RPMI8226 (cell line): ENCODE measurements around the gene CCDC190.
A peak's percentile ranks its signal among the peaks of the same experiment; 100 is the strongest.
"Not testable (repeated sequence)": the region's sequence is repeated elsewhere in the genome, so short reads cannot be mapped to it uniquely, and the experiment has no call there.

Experiments
- DNase-seq: peaks from one replicate; pipeline ENCODE4 v3.0.0-alpha.2; 2015

The CCDC190 gene

GRCh38 chr1:162876751-162877150 is 15.8 kb upstream of the CCDC190 start:
- no peak for DNase-seq

GRCh38 chr1:162873671-162874666 is 13.0 kb upstream of the CCDC190 start:
- DNase-seq = no peak

- no peak for DNase-seq
Observed at GRCh38 chr1:162872981-162873380, 12.0 kb upstream of the CCDC190 start.

- DNase-seq = not testable (repeated sequence)
Observed at GRCh38 chr1:162871417-162871816, 10.4 kb upstream of the CCDC190 start.

DNA sequence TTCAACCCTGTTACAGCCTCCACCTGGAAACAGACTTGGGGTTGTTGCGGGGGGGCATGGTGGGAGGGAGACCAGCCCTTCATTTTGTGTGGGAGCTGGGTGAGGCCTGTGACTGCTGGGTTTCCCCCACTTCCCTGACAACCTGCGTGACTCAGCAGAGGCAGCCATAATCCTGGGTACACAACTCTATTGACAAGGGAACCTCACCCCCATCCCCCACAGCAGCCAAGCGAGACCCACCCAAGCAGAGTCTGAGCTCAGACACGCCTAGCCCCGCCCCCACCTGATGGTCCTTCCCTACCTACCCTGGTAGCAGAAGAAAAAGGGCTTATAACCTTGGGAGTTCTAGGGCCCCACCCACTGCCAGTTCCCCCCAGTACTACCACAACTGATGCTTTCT is 8.0 kb upstream of the CCDC190 start:
- no peak for DNase-seq

GRCh38 chr1:162861625-162862024 is 650 bp upstream of the CCDC190 start:
- DNase-seq = no peak

DNA sequence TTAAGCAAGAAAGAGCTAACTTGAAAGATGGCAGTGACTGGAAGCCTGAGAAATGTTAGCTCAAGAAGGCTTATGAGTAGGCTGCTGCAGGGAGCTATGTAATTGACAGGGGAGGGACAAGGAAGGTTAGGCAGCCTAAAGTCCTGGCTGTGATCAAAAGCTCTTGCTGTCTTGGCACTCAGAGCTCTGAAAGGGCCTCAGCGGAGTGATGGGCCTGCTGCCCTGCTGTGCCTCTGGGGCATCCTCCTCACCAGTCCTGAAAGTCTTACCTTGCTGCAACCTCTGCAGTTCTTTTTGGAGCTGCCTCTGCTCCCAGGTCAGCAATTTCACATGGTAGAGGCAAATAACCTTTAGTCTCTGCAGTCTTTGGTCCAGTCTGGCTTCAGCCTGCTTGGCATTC is 1.8 kb downstream of the CCDC190 start:
- DNase-seq = peak; percentile 35

DNA sequence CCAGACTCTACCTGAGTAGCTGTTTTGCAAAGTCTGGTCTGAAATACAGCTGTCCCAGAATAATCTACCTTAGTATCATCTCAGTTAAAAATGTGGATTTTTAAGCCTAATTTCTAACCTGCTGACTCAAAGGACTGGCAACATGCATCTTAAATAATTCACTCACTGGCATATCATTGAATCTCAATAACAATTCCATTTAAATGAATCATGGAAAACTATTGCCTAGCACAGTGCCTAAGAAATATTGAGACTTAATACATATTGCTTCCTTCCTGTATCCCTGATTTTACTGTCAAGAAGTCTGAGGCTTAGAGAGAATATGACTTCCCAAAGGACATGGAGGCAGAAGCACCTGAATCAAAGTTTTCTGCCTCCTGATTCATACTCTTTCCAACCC is 3.1 kb downstream of the CCDC190 start:
- DNase-seq = no peak

GRCh38 chr1:162856260-162856659 is 4.7 kb downstream of the CCDC190 start:
- peak; percentile 26 for DNase-seq

DNA sequence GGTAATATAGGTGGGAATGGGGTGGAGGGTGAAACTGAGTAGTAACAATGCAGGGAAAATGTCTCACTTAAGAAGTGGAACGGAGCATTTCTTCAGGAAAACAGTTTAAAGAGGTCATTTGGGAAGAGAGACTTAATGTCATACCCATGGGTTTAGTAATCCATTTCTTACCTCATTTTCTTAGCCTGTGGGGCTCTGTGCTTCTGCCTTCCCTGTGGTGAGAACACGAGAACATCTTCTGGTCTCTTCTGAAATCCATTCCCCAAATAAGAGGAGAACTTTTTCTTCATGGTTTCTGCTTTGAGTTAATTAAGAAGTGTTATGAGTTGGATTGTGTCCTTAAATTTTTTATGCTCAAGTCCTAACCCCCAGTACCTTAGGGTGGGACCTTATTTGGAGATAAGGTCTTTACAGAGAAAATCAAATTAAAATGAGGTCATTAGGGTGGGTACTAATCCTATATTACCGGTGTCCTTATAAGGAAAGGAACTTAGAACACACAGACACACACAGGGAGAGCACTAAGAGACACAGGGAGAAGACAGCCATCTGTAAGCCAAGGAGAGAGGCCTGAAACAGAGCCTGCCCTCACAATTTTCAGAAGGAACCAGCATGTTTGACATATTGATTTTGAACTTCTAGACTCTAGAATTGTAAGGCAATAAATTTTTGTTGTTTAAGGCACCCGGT is 5.4 kb downstream of the CCDC190 start:
- no peak for DNase-seq

GRCh38 chr1:162854245-162854882 is 6.6 kb downstream of the CCDC190 start:
- DNase-seq = peak; percentile 75

- DNase-seq = no peak
Observed at GRCh38 chr1:162851341-162851740, 9.6 kb downstream of the CCDC190 start.

GRCh38 chr1:162849711-162850110 is 11.3 kb downstream of the CCDC190 start:
- DNase-seq = no peak

DNA sequence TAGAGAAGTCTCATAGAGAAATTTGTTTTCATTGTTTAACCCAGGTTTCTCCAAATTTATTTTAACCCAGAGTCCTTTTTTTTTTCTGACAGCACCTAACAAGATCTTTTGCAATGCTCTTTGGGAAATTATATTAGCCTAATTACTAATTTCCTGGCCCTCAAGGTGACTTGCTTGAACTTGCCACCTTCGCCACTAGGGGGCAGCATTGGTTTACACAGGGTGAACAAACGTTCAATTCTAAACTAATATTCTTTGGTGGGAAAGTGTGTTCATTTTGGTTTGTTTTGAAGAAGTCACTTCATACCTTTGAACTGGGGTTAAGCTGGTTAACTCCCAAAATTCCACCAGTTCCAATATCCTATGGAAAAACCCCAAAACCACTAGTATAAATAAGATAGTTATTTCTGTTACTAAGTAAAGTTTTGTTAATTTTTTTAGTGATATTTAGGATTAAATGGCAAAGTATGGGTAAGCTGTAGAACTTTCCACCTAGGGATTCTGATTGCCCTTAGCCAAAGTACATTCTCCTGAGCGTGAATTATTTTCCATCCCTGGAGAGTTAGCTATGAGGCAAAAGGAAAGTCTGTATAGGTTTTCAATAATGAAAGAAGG is 13.0 kb downstream of the CCDC190 start:
- peak; percentile 86 for DNase-seq

GRCh38 chr1:162846256-162847212 is 14.4 kb downstream of the CCDC190 start:
- no peak for DNase-seq

DNA sequence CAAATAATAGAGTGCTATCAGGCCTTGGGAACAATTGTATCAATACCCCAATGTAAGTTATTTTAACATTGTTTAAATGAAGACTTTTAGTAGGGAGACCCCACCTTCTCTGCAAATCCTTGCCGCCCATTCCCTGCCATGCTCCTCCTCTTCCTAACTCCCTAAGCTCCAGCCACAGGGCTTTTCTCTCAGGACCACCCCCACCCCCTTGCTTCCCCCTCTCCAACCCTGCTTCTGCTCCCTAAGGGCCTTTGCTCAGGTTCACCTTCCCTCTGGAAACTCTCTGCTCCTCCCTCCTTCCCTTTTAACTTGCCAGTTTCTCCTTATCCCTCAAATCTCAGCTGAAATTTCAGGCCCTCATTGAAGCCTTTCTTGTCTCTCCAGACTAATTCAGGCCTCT is 16.8 kb downstream of the CCDC190 start:
- no peak for DNase-seq

DNA sequence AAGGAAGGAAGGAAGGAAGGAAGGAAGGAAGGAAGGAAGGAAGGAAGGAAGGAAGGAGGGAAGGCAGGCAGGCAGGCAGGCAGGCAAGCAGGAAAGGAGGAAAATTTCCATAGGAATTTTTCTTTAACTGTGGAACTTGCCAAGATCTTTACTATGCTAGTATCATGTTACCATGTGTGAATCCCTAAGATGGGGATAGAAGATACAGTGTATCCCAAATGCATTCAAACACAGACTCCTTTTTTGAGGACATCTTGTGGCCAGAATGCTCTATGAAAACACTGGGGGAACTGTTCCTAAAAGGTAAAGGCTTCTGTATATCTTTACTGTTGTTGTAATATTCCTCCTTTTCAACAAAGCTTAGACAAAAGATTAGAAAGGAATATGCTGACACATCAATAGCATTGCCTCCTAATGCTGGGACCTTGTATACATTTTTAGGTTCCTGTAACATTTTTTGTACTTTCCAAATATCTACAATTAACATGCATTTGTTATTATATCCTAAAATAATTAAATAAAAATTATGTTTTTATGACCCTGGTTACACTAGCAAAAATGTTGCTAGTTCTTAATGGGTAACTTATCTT is 20.6 kb downstream of the CCDC190 start:
- DNase-seq = no peak

DNA sequence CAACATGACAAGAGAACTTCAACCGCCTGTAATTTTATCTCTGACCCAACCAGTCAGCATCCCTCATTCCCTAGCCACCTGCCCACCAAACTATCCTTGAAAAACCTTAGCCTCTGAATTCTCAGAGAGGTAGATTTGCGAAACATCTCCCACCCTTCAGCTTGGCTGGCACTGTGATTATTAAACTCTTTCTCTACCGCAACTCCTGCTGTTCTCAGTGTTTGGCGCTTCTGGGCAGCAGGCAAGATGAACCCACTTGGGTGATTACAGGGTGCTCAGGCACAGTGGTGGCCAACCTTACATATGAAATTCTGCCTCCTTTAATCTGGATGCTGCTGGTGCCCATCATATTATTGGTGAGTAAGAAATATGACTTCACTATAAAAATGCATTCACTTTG is 22.1 kb downstream of the CCDC190 start:
- no peak for DNase-seq

GRCh38 chr1:162835157-162835899 is 25.6 kb downstream of the CCDC190 start:
- peak; percentile 76 for DNase-seq

- no peak for DNase-seq
Observed at GRCh38 chr1:162832470-162832869, 28.5 kb downstream of the CCDC190 start.

- DNase-seq = no peak
Observed at GRCh38 chr1:162829268-162829667, 31.7 kb downstream of the CCDC190 start.
